Subcutaneous adipose tissue (tissue), 4 donors: ENCODE data around the gene PRSS38. TPM values are rescaled to one million over a fixed set of nuclear protein-coding genes. Genes with fewer than 3 reads are reported as not detected.

Experiments
- total RNA-seq, 4 donors: library from RNA; depleted of rRNA; stranded (reverse); fragments of >200 nt; gene quantifications; one replicate each; pipeline ENCODE4 v1.1.0, GENCODE V29; 2016
- TF ChIP-seq, protein P1 (sequence below): fragments of 450-650 bp; IDR thresholded peaks from one replicate; pipeline ENCODE4 v1.5.1; 2016; ENCODE audit warnings: low read depth, mild to moderate bottlenecking, control low read depth, antibody characterized with exemption, moderate library complexity

PRSS38 gene
- total RNA-seq, 4 donors from 2014 or later: not detected

GRCh38 chr1:227791425-227792143, 23.9 kb upstream of the PRSS38 start:
- TF ChIP-seq, protein P1, sequence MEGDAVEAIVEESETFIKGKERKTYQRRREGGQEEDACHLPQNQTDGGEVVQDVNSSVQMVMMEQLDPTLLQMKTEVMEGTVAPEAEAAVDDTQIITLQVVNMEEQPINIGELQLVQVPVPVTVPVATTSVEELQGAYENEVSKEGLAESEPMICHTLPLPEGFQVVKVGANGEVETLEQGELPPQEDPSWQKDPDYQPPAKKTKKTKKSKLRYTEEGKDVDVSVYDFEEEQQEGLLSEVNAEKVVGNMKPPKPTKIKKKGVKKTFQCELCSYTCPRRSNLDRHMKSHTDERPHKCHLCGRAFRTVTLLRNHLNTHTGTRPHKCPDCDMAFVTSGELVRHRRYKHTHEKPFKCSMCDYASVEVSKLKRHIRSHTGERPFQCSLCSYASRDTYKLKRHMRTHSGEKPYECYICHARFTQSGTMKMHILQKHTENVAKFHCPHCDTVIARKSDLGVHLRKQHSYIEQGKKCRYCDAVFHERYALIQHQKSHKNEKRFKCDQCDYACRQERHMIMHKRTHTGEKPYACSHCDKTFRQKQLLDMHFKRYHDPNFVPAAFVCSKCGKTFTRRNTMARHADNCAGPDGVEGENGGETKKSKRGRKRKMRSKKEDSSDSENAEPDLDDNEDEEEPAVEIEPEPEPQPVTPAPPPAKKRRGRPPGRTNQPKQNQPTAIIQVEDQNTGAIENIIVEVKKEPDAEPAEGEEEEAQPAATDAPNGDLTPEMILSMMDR: no peak

DNA sequence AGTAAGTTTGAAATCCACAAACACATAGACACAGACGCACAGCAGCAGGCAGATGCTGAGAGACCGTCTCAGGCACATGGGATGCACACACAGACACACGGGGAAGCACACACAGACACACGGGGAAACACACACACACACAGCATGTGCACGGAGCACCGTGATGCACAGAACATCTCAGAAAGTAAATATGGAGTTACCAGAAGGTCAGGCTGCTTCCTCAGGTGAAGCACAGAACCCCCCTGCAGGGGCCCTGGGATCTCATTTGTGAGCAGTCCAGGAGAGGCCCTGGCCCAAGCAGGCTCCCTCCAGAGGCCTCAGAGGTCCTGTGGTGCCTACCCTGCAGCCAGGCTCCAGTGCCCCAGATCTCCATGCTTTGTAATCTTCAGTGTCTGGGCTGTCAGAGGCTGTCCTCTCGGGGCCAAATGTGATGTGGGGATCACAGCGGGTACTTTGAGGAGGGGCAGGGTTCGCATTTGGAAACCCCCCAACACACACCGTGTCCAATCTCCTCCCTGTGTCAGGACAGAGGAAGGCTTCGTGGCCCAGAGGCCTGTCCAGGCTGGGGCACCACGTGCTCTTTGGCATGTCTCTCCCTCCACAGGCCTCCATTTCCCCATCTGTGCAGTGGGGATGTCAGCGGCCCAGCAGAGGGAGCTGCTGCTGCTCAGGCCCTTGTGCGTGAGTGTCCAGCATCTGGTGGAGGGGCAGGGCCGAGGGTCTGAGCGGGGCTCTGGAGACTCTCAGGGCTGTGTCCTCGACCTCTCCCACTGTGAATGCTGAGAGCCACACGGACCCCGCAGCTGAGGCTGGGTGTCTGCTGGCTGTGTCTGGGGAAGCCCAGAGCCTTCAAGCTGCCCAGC, 23.0 kb upstream of the PRSS38 start:
- TF ChIP-seq, protein P1: no peak

DNA sequence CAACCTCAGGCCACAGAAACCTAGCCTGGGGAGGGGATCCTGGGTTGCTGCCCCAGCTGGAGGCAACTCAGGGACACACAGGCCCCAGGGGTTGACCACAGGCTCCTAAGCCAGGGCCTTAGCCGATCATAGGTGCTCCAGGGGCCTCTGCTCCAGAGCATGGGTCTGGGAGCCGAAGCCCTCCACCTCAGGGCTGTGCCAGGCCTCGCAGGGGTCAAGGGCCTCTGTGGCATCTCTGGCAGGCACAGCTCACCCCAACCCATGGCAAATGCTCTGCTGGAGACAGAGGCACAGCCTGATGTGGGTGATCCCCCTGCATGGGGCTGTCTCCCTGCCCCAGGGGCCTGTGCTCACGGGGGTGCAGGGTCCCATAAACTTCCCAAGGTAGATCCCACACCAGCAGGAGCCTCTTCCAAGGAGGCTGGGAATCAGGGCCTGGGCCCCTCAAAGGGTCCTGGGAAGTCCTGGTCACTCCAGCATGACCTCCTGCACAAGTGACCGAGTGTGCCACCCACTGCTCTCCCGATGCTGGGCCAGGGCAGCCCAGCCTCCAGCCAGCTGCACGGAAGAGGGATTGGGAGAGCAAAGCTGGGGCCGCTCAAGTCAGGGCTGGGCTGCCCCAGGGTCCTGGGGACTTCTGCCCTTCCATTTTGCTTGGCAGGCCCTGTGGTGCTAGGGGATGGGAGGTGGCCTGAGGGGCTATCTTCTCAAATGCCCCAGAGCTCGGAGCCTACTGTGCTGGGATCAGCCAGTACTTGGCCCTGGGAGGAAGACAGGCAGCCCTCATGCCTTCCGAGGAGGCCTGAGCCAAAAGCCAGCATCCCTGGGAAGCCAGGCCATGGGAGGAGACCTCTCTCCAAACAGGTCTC, 22.2 kb upstream of the PRSS38 start:
- TF ChIP-seq, protein P1: no peak

- TF ChIP-seq, protein P1: no peak
Observed at GRCh38 chr1:227793948-227794816, 21.3 kb upstream of the PRSS38 start.

GRCh38 chr1:227794817-227795192, 20.7 kb upstream of the PRSS38 start:
- TF ChIP-seq, protein P1: no peak

GRCh38 chr1:227795732-227796131, 19.7 kb upstream of the PRSS38 start:
- TF ChIP-seq, protein P1: no peak
